H9 (cell line): ENCODE results near the gene CHST13. TPM values are rescaled to one million over a fixed set of nuclear protein-coding genes. Genes with fewer than 3 reads are reported as not detected.
A peak's percentile ranks its signal among the peaks of the same experiment; 100 is the strongest.

Experiments
- DNase-seq: peaks from one replicate; pipeline ENCODE4 v3.0.0-alpha.2; 2017
- H2AFZ ChIP-seq: one replicate; pipeline ENCODE4 v1.6.1; 2013; ENCODE audit warnings: mild to moderate bottlenecking, low read length, control low read depth, moderate library complexity
- H2AK5ac ChIP-seq: 2 replicates; pipeline ENCODE4 v1.6.1; 2013; ENCODE audit warnings: low read length, control low read depth, mixed read lengths; ENCODE audit not compliant: insufficient read length
- H2BK120ac ChIP-seq: one replicate; pipeline ENCODE4 v1.6.1; 2013; ENCODE audit warnings: low read depth, mild to moderate bottlenecking, low read length, control low read depth, inconsistent platforms; ENCODE audit not compliant: poor library complexity, severe bottlenecking
- H2BK12ac ChIP-seq: 2 replicates; pipeline ENCODE4 v1.6.1; 2013; ENCODE audit warnings: low read length, control low read depth, mixed read lengths, low read depth; ENCODE audit not compliant: insufficient read length
- H2BK15ac ChIP-seq: 2 replicates; pipeline ENCODE4 v1.6.1; 2013; ENCODE audit warnings: low read depth, low read length, control low read depth
- H2BK20ac ChIP-seq: one replicate; pipeline ENCODE4 v1.6.1; 2013; ENCODE audit warnings: low read depth, mild to moderate bottlenecking, low read length, control low read depth, inconsistent platforms; ENCODE audit not compliant: poor library complexity, severe bottlenecking
- H2BK5ac ChIP-seq: 2 replicates; pipeline ENCODE4 v1.6.1; 2013; ENCODE audit warnings: low read length, control low read depth, mixed read lengths; ENCODE audit not compliant: insufficient read length
- H3K14ac ChIP-seq: 2 replicates; pipeline ENCODE4 v1.6.1; 2013; ENCODE audit warnings: low read length, control low read depth; ENCODE audit not compliant: insufficient read depth
- H3K18ac ChIP-seq: 2 replicates; pipeline ENCODE4 v1.6.1; 2013; ENCODE audit warnings: low read depth, mild to moderate bottlenecking, mixed read lengths, low read length, control low read depth; ENCODE audit not compliant: insufficient read length
- H3K23ac ChIP-seq: 2 replicates; pipeline ENCODE4 v1.6.1; 2013; ENCODE audit warnings: low read length, control low read depth, mixed read lengths, low read depth; ENCODE audit not compliant: insufficient read length
- H3K23me2 ChIP-seq: 2 replicates; pipeline ENCODE4 v1.6.1; 2013; ENCODE audit warnings: low read depth, mild to moderate bottlenecking, mixed read lengths, low read length, control low read depth; ENCODE audit not compliant: insufficient read length, poor library complexity, severe bottlenecking
- H3K27ac ChIP-seq: 2 replicates; pipeline ENCODE4 v1.5.1; 2013; ENCODE audit warnings: low read length, control low read depth, mixed read lengths, low read depth; ENCODE audit not compliant: insufficient read length
- H3K27me3 ChIP-seq: 2 replicates; pipeline ENCODE4 v1.6.1; 2013; ENCODE audit warnings: low read length, control low read depth, inconsistent platforms; ENCODE audit not compliant: insufficient read depth
- H3K4ac ChIP-seq: 2 replicates; pipeline ENCODE4 v1.6.1; 2013; ENCODE audit warnings: low read depth, mild to moderate bottlenecking, control low read depth, inconsistent platforms, low read length, moderate library complexity
- H3K4me1 ChIP-seq: 2 replicates; pipeline ENCODE4 v1.6.1; 2013; ENCODE audit warnings: low read length, control low read depth, inconsistent platforms; ENCODE audit not compliant: insufficient read depth
- H3K4me2 ChIP-seq: 2 replicates; pipeline ENCODE4 v1.6.1; 2013; ENCODE audit warnings: low read length, control low read depth, mixed read lengths; ENCODE audit not compliant: insufficient read length, insufficient read depth
- H3K56ac ChIP-seq: 2 replicates; pipeline ENCODE4 v1.6.1; 2013; ENCODE audit warnings: low read depth, mild to moderate bottlenecking, mixed read lengths, low read length, control low read depth; ENCODE audit not compliant: insufficient read length
- H3K79me1 ChIP-seq: 2 replicates; pipeline ENCODE4 v1.6.1; 2013; ENCODE audit warnings: low read depth, mild to moderate bottlenecking, moderate library complexity, low read length, control low read depth, inconsistent platforms; ENCODE audit not compliant: insufficient read depth, poor library complexity, severe bottlenecking
- H3K79me2 ChIP-seq: 2 replicates; pipeline ENCODE4 v1.6.1; 2013; ENCODE audit warnings: low read length, control low read depth, inconsistent platforms; ENCODE audit not compliant: insufficient read depth
- H3K9ac ChIP-seq: 2 replicates; pipeline ENCODE4 v1.6.1; 2013; ENCODE audit warnings: low read length, control low read depth, mixed read lengths; ENCODE audit not compliant: insufficient read length; ENCODE audit errors: extremely low read depth
- H3K9me3 ChIP-seq: one replicate; pipeline ENCODE4 v1.6.1; 2013; ENCODE audit warnings: low read depth, low read length, inconsistent platforms; ENCODE audit not compliant: control insufficient read depth
- H3T11ph ChIP-seq: one replicate; pipeline ENCODE4 v1.6.1; 2013; ENCODE audit warnings: mild to moderate bottlenecking, low read length, control low read depth, inconsistent platforms
- H4K20me1 ChIP-seq: one replicate; pipeline ENCODE4 v1.6.1; 2013; ENCODE audit not compliant: control insufficient read depth, insufficient read length, insufficient read depth
- H4K5ac ChIP-seq: 2 replicates; pipeline ENCODE4 v1.6.1; 2013; ENCODE audit warnings: low read depth, mild to moderate bottlenecking, mixed read lengths, low read length, control low read depth; ENCODE audit not compliant: insufficient read length
- H4K8ac ChIP-seq: replicated peaks from 2 replicates; pipeline ENCODE4 v1.6.1; 2013; ENCODE audit warnings: low read length, control low read depth, mixed read lengths, low read depth; ENCODE audit not compliant: insufficient read length
- H4K91ac ChIP-seq: 2 replicates; pipeline ENCODE4 v1.6.1; 2013; ENCODE audit warnings: low read depth, mild to moderate bottlenecking, moderate library complexity, mixed read lengths, low read length, control low read depth; ENCODE audit not compliant: insufficient read length
- H3K27ac Mint-ChIP-seq, 3 experiments: 2 replicates in 2 of 3; 3 replicates in 1 of 3; pipeline ENCODE4 v1.8.0; 2020 to 2021; ENCODE audit warnings: mixed read lengths in 3 of 3, mild to moderate bottlenecking in 1 of 3, moderate library complexity in 1 of 3
- H3K27me3 Mint-ChIP-seq: 2 replicates; pipeline ENCODE4 v1.8.0; 2021; ENCODE audit warnings: low read depth, mild to moderate bottlenecking, moderate library complexity, mixed read lengths
- H3K36me3 Mint-ChIP-seq, 3 experiments: 2 replicates in 2 of 3; 3 replicates in 1 of 3; pipeline ENCODE4 v1.8.0; 2020 to 2021; ENCODE audit warnings: low read depth in 3 of 3, mixed read lengths in 3 of 3; ENCODE audit not compliant: insufficient read depth in 1 of 3
- H3K4me1 Mint-ChIP-seq, 2 experiments: 2 replicates each; pipeline ENCODE4 v1.8.0; 2020; ENCODE audit warnings: mixed read lengths in 2 of 2
- H3K4me3 Mint-ChIP-seq, 2 experiments: 2 replicates in 1 of 2; 3 replicates in 1 of 2; pipeline ENCODE4 v1.8.0; 2020 to 2021; ENCODE audit warnings: mild to moderate bottlenecking in 2 of 2, mixed read lengths in 2 of 2, moderate library complexity in 1 of 2
- H3K9me3 Mint-ChIP-seq, 2 experiments: 2 replicates in 1 of 2; 3 replicates in 1 of 2; pipeline ENCODE4 v1.8.0; 2020; ENCODE audit warnings: mild to moderate bottlenecking in 2 of 2, mixed read lengths in 2 of 2, moderate library complexity in 1 of 2
- WGBS: extraction: QIAGEN DNeasy Blood & Tissue Kit; methylation state at CpG from one replicate; pipeline ENCODE4 v1.1.7; 2013; ENCODE audit warnings: missing lambda C conversion rate, low lambda C conversion rate, mixed read lengths; ENCODE audit not compliant: insufficient read length; ENCODE audit errors: extremely low coverage; 5-methylcytosine and 5-hydroxymethylcytosine counted together
- total RNA-seq: library from RNA; stranded (reverse); gene quantifications from 2 replicates; pipeline ENCODE4 v1.2.1, GENCODE V29; 2021
- TF ChIP-seq, protein P1 (sequence below): fragments of 200-600 bp; sonication (generic); conservative IDR thresholded peaks from 3 replicates; pipeline ENCODE4 v1.8.0; 2021; ENCODE audit warnings: antibody characterized with exemption, mild to moderate bottlenecking

Gene CHST13
- total RNA-seq, 1 experiment from 2014 or later = 0.85 TPM

DNA sequence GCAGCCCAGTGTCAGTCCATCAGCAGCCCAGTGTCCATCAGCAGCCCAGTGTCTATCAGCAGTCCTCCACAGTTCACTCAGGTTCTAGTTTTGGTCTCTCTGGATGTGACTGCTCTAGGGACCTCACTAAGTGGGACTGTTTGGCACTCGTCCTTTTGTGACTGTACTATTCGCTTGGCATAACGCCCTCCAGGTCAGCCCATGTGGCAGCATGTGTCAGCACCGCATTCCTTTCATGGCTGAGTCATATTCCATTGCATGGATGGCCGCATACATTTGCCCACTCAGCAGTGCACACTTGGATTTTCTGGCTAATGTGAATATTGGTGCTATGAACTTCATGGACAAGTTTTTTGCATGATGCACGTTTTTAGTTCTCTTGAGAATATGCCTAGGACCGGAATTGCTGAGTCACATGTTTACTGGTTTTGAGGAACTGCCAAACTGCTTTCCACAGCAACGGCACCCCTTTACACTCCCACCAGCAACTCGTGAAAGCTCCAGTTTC is 16.4 kb downstream of the CHST13 start:
- H3K27ac ChIP-seq = no peak overlapping the region
- peaks cover 3% of the 10 kb centered on the region for H4K20me1 ChIP-seq
- no peaks in the 10 kb centered on the region for H3K23me2 ChIP-seq
- no peak overlapping the region for H2BK20ac ChIP-seq
- H3K18ac ChIP-seq = no peak overlapping the region
- H2BK5ac ChIP-seq = no peak overlapping the region
- no peak overlapping the region for H3K27ac Mint-ChIP-seq
- H3K79me2 ChIP-seq = no peaks in the 10 kb centered on the region
- no peak overlapping the region for H4K8ac ChIP-seq
- TF ChIP-seq, protein P1, sequence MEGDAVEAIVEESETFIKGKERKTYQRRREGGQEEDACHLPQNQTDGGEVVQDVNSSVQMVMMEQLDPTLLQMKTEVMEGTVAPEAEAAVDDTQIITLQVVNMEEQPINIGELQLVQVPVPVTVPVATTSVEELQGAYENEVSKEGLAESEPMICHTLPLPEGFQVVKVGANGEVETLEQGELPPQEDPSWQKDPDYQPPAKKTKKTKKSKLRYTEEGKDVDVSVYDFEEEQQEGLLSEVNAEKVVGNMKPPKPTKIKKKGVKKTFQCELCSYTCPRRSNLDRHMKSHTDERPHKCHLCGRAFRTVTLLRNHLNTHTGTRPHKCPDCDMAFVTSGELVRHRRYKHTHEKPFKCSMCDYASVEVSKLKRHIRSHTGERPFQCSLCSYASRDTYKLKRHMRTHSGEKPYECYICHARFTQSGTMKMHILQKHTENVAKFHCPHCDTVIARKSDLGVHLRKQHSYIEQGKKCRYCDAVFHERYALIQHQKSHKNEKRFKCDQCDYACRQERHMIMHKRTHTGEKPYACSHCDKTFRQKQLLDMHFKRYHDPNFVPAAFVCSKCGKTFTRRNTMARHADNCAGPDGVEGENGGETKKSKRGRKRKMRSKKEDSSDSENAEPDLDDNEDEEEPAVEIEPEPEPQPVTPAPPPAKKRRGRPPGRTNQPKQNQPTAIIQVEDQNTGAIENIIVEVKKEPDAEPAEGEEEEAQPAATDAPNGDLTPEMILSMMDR = no peak
- H3K56ac ChIP-seq = no peak overlapping the region
- no peak overlapping the region for H4K5ac ChIP-seq
- H2AK5ac ChIP-seq = no peak overlapping the region
- H3K4me3 Mint-ChIP-seq = no peak overlapping the region
- no peak overlapping the region for H3T11ph ChIP-seq
- H4K91ac ChIP-seq = no peak overlapping the region
- no peak overlapping the region for H3K23ac ChIP-seq
- DNase-seq = peak; percentile 15
- no CpG with 5 or more reads among the region's 9 CpGs for WGBS
- no peaks in the 10 kb centered on the region for H3K27me3 ChIP-seq
- no peak overlapping the region for H3K14ac ChIP-seq
- no peak overlapping the region for H2BK12ac ChIP-seq
- no peaks in the 10 kb centered on the region for H3K79me1 ChIP-seq
- H3K36me3 Mint-ChIP-seq = peaks cover 0 to 3% (median 0%) of the 10 kb centered on the region in 3 experiments; a peak in 2 of 7 replicates
- no peak overlapping the region for H2AFZ ChIP-seq
- H2BK15ac ChIP-seq = no peak overlapping the region
- H3K4me1 ChIP-seq = no peaks in the 10 kb centered on the region
- no peak overlapping the region for H2BK120ac ChIP-seq
- H3K4ac ChIP-seq = no peak overlapping the region
- no peaks in the 10 kb centered on the region for H3K9me3 Mint-ChIP-seq
- no peak overlapping the region for H3K9ac ChIP-seq
- no peak overlapping the region for H3K4me2 ChIP-seq
- H3K27me3 Mint-ChIP-seq = peaks cover 1% of the 10 kb centered on the region; the same call in 1 of the 2 replicates
- peaks cover 0 to 6% of the 10 kb centered on the region in 2 experiments; a peak in 2 of 4 replicates for H3K4me1 Mint-ChIP-seq
- H3K9me3 ChIP-seq = no peaks in the 10 kb centered on the region
